Measurements from ENCODE around the gene TNFRSF11A.

DNA sequence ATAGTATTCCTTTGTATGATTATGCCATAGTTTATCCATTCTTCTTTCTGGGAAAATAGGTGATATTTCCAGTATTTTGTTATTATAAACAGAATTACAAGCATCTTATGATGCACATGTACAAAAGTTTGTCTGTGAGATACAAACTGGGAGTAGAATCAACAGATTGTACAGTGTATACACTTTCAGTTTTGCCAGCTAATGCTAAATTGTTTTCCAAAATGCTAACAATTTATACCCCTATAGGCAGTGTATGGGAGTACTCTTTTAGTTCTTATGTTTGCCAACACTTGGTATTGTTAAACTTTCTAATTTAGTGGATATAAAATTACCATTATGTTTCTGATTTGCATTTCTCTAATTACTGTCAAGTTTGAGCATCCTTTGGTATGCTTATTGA lies 31.0 kb upstream of the TNFRSF11A start:
- TF ChIP-seq RAD21 (conservative IDR thresholded peaks at IDR 0.05) = no peak
- TF ChIP-seq EZH2 (IDR thresholded peaks at IDR 0.05; ENCODE audit: borderline replicate concordance, insufficient read depth, low read length, poor library complexity, severe bottlenecking) = no peak
- TF ChIP-seq, protein P1, sequence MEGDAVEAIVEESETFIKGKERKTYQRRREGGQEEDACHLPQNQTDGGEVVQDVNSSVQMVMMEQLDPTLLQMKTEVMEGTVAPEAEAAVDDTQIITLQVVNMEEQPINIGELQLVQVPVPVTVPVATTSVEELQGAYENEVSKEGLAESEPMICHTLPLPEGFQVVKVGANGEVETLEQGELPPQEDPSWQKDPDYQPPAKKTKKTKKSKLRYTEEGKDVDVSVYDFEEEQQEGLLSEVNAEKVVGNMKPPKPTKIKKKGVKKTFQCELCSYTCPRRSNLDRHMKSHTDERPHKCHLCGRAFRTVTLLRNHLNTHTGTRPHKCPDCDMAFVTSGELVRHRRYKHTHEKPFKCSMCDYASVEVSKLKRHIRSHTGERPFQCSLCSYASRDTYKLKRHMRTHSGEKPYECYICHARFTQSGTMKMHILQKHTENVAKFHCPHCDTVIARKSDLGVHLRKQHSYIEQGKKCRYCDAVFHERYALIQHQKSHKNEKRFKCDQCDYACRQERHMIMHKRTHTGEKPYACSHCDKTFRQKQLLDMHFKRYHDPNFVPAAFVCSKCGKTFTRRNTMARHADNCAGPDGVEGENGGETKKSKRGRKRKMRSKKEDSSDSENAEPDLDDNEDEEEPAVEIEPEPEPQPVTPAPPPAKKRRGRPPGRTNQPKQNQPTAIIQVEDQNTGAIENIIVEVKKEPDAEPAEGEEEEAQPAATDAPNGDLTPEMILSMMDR (IDR thresholded peaks at IDR 0.05; ENCODE audit: poor library complexity, severe bottlenecking) = no peak
- TF ChIP-seq POLR2AphosphoS5 (IDR thresholded peaks at IDR 0.05) = no peak
- TF ChIP-seq TAF1 (IDR thresholded peaks at IDR 0.05; ENCODE audit: low read depth) = no peak
- TF ChIP-seq, protein P2, sequence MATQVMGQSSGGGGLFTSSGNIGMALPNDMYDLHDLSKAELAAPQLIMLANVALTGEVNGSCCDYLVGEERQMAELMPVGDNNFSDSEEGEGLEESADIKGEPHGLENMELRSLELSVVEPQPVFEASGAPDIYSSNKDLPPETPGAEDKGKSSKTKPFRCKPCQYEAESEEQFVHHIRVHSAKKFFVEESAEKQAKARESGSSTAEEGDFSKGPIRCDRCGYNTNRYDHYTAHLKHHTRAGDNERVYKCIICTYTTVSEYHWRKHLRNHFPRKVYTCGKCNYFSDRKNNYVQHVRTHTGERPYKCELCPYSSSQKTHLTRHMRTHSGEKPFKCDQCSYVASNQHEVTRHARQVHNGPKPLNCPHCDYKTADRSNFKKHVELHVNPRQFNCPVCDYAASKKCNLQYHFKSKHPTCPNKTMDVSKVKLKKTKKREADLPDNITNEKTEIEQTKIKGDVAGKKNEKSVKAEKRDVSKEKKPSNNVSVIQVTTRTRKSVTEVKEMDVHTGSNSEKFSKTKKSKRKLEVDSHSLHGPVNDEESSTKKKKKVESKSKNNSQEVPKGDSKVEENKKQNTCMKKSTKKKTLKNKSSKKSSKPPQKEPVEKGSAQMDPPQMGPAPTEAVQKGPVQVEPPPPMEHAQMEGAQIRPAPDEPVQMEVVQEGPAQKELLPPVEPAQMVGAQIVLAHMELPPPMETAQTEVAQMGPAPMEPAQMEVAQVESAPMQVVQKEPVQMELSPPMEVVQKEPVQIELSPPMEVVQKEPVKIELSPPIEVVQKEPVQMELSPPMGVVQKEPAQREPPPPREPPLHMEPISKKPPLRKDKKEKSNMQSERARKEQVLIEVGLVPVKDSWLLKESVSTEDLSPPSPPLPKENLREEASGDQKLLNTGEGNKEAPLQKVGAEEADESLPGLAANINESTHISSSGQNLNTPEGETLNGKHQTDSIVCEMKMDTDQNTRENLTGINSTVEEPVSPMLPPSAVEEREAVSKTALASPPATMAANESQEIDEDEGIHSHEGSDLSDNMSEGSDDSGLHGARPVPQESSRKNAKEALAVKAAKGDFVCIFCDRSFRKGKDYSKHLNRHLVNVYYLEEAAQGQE (IDR thresholded peaks at IDR 0.05; ENCODE audit: borderline replicate concordance) = no peak
- TF ChIP-seq SMC3 (conservative IDR thresholded peaks at IDR 0.05; ENCODE audit: poor library complexity) = no peak
- no peak for TF ChIP-seq MXI1 (conservative IDR thresholded peaks at IDR 0.05; ENCODE audit: poor library complexity, severe bottlenecking)
- no peak for TF ChIP-seq EP300 (conservative IDR thresholded peaks at IDR 0.05; ENCODE audit: poor library complexity, severe bottlenecking)

Measured in neural cell (in vitro differentiated cells).